Spinal cord (tissue), 10 donors: ENCODE data around the gene CCDC88C. TPM values are rescaled to one million over a fixed set of nuclear protein-coding genes. Genes with fewer than 3 reads are reported as not detected.
A peak's percentile ranks its signal among the peaks of the same experiment; 100 is the strongest.
"Not testable (repeated sequence)": the region's sequence is repeated elsewhere in the genome, so short reads cannot be mapped to it uniquely, and the experiment has no call there.

Experiments used
- DNase-seq, 6 donors: peaks; one replicate each; pipeline versions ENCODE4 v3.0.0 to v3.0.0-alpha.2; 2013 to 2015; ENCODE audit warnings: low spot score in 6 of 6, low read depth in 4 of 6
- H3K27ac ChIP-seq: one replicate; pipeline ENCODE4 v1.5.1; 2013; ENCODE audit warnings: low read depth, low read length, control low read depth
- H3K27me3 ChIP-seq: one replicate; pipeline ENCODE4 v1.6.1; 2013; ENCODE audit warnings: low read length; ENCODE audit not compliant: control insufficient read depth, insufficient read depth
- H3K36me3 ChIP-seq: one replicate; pipeline ENCODE4 v1.6.1; 2013; ENCODE audit warnings: low read length; ENCODE audit not compliant: control insufficient read depth, insufficient read depth
- H3K4me1 ChIP-seq: one replicate; pipeline ENCODE4 v1.6.1; 2013; ENCODE audit warnings: low read length; ENCODE audit not compliant: control insufficient read depth, insufficient read depth
- H3K4me3 ChIP-seq: one replicate; pipeline ENCODE4 v1.5.1; 2013; ENCODE audit warnings: low read depth, low read length, control low read depth
- H3K9me3 ChIP-seq: one replicate; pipeline ENCODE4 v1.6.1; 2013; ENCODE audit warnings: low read length; ENCODE audit not compliant: control insufficient read depth, insufficient read depth
- WGBS: methylation state at CpG from one replicate; pipeline ENCODE4 v1.1.5; 2013; ENCODE audit warnings: missing lambda C conversion rate; ENCODE audit not compliant: insufficient coverage; 5-methylcytosine and 5-hydroxymethylcytosine counted together
- polyA plus RNA-seq, 2 donors: library from polyadenylated mRNA; unstranded; fragments of 120-200 nt; gene quantifications; one replicate each; pipeline ENCODE4 v1.2.1, GENCODE V29; 2013; ENCODE audit not compliant: insufficient read length in 2 of 2
- total RNA-seq, 2 donors: library from RNA; depleted of rRNA in 1 of 2; stranded (reverse); fragments of 120-200 nt in 1 of 2; fragments of >200 nt in 1 of 2; gene quantifications; one replicate each; pipeline versions ENCODE4 v1.2.3 to v1.2.4, GENCODE V29; 2013 to 2014
- donor health status: healthy.

CCDC88C gene
- total and polyA plus RNA-seq, 4 donors, result 8.8 to 22.6 (median 19.9) TPM

DNA sequence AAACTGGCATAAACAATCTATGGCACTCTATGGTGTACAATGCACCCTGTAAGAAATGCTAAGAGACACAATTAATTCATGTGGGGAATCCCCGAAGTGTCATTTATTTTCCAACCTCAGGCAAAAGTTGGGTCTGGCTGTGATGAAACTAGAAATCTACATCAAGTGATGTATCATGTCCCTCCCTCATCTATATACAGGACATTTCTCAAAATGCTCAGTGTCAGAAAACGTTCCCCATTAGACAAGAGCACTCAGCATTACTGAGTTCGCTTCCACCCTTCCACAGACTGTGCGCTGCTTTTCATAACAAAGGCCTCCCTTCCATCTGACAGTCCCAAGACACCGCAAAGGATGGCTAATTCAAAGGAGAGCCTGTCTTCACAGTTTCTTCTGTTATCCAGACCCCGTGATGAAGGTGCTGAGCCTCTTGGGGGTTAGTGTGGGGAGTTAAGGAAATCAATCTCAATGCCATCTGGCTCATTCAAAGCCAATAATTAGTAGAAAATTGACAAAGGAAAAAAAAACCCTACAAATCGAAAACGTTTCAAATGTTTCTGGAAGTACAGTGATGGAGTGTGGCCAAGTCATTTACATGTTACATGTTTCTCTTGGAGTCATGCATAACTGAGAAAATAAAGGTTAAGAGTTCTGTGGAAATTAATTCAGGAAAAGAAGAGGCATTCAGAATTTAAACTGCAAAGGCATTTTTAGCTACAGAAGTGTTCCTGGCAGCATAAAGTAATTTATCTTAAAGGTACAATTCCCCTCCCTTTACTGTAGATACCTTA lies 7.5 kb downstream of the CCDC88C start:
- H3K27ac ChIP-seq, result peak overlapping the region; percentile 15
- peaks cover 12% of the 10 kb centered on the region for H3K4me1 ChIP-seq
- H3K27me3 ChIP-seq, result no peaks in the 10 kb centered on the region
- peaks cover 21% of the 10 kb centered on the region for H3K36me3 ChIP-seq
- peak in 2 of 6 donors; percentile 59 to 63 for DNase-seq
- no peak overlapping the region for H3K4me3 ChIP-seq
- WGBS, result 56% methylated on average over 3 of the region's 8 CpGs
- no peaks in the 10 kb centered on the region for H3K9me3 ChIP-seq

DNA sequence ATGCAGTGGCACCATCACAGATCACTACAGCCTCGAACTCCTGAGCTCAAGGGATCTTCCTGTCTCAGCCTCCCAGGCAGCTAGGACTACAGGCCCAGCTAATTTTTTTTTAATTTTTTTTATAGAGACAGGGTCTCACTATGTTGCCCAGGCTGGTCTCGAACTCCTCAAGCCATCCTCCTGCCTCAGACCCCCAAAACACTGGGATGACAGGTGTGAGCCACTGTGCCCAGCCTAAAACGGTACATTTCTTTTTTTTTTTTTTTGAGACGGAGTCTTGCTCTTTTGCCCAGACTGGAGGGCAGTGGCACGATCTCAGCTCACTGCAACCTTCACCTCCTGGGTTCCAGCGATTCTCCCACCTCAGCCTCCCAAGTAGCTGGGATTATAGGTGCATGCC lies 8.4 kb downstream of the CCDC88C start:
- not testable (repeated sequence) for H3K27ac ChIP-seq, H3K4me3 ChIP-seq, H3K4me1 ChIP-seq, H3K27me3 ChIP-seq, H3K9me3 ChIP-seq, DNase-seq
- peaks cover 21% of the 10 kb centered on the region for H3K36me3 ChIP-seq
- WGBS, result 100% methylated on average over 5 of the region's 6 CpGs

DNA sequence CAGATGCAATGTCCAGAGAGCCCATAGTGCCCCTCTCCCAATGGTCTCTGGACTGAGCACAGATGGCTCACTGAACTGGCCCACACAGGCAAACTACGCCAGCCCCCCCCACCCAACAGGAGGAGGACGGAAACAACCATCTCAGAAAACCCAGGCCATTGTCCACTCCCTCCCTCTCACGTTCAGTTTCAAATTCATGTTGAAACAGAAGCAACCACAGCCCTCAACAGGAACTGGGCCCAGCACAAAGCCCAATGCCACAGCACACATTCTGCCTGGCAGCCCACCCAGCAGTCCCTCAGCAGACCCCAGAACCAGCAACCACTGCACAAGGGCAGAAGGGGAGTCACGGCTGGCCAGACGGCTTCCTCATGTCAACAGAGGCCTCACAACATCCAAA lies 10.6 kb downstream of the CCDC88C start:
- Histone ChIP-seq H3K9me3 (no peaks in the 10 kb centered on the region), H3K36me3 (peaks cover 21% of the 10 kb centered on the region), H3K27me3 (no peaks in the 10 kb centered on the region), H3K27ac (no peak overlapping the region), H3K4me3 (no peak overlapping the region), H3K4me1 (peaks cover 19% of the 10 kb centered on the region)
- WGBS, result 92% methylated on average over 5 of the region's 5 CpGs
- DNase-seq, result no peak

DNA sequence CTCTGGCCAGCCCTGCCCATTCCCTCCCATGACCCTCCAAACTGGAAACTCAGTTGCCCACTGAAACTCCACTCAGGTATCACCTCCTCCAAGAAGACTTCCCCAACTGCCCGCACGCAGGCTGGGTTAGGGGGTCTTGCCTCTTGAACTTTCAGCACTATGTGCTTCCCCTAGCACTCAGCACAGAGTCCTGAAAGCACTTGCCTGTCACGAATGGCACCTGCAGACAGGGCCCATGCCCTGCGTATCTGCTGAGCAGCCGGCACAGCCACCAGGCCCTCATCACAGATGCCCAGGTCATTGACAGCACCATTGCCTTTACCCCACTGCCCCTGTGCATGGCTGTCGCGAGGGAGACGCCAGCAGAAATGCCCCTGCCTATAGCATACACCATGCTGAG lies 11.2 kb downstream of the CCDC88C start:
- Histone ChIP-seq H3K9me3 (no peaks in the 10 kb centered on the region), H3K36me3 (peaks cover 21% of the 10 kb centered on the region), H3K4me1 (peaks cover 19% of the 10 kb centered on the region), H3K4me3 (no peak overlapping the region), H3K27me3 (no peaks in the 10 kb centered on the region), H3K27ac (no peak overlapping the region)
- DNase-seq, result no peak
- 97% methylated on average over 6 of the region's 8 CpGs for WGBS

DNA sequence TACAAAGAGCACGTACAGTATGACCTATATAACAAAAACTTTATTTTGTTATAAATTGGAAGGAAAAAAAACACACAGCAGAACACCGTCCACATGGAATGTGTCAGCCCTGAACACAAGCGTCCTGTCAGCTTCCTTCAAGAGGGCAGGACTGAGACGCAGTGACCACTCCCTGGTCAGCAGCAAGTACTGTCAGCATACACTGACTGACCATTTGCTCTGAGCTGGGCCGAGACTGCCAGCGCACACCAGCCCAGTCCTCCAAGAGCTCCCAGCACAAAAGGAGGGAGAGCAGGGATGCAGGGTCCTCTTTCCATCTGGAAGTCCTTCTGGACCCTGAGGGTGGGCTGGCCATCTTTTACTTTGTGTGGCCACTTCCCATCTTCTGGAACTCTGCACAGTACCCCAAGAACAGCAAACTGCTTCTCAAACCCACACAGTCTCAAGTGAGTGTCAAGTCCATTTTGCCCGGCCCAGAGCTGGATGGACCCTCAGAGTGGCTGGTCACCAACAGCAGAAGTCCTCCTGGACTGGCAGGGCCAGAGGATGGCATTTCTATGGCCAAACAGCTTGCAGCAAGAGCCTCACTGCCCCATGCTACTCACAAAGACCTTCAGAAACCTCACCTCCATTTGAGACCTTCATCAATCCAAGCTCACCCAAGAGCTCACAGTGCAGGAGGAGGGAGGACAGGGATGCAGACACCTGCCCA lies 11.7 kb downstream of the CCDC88C start:
- 80% methylated on average over 6 of the region's 7 CpGs for WGBS
- Histone ChIP-seq H3K36me3 (peaks cover 21% of the 10 kb centered on the region), H3K27me3 (no peaks in the 10 kb centered on the region), H3K27ac (no peak overlapping the region), H3K4me3 (no peak overlapping the region), H3K9me3 (no peaks in the 10 kb centered on the region), H3K4me1 (peaks cover 19% of the 10 kb centered on the region)
- no peak for DNase-seq

DNA sequence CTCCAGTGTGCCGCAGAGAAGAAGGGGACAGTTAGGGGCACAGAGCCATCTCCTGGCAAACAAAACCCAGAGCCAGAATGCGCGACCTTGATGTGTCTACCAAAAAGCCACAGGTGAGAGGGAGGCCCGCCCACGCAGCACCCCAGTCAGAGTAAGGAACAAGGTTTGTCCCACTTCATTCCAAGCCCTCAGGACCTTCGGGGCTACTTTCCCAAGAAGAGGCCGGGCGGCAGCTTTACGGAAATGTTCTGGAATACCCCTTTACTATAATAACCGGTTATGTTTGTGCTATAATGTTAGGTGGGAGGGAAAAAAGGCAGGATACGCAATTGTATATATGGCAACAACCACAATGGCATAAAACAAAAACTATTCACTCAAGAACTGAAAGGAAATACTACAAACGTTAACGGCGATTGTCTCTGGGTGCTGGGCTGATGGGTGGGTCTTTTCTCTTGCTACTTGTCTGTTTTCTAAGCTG lies 12.3 kb downstream of the CCDC88C start:
- Histone ChIP-seq H3K4me3 (no peak overlapping the region), H3K27me3 (no peaks in the 10 kb centered on the region), H3K27ac (peak overlapping the region; percentile 40), H3K4me1 (peaks cover 20% of the 10 kb centered on the region), H3K36me3 (peaks cover 21% of the 10 kb centered on the region), H3K9me3 (no peaks in the 10 kb centered on the region)
- no peak for DNase-seq
- WGBS, result 90% methylated on average over 5 of the region's 14 CpGs

DNA sequence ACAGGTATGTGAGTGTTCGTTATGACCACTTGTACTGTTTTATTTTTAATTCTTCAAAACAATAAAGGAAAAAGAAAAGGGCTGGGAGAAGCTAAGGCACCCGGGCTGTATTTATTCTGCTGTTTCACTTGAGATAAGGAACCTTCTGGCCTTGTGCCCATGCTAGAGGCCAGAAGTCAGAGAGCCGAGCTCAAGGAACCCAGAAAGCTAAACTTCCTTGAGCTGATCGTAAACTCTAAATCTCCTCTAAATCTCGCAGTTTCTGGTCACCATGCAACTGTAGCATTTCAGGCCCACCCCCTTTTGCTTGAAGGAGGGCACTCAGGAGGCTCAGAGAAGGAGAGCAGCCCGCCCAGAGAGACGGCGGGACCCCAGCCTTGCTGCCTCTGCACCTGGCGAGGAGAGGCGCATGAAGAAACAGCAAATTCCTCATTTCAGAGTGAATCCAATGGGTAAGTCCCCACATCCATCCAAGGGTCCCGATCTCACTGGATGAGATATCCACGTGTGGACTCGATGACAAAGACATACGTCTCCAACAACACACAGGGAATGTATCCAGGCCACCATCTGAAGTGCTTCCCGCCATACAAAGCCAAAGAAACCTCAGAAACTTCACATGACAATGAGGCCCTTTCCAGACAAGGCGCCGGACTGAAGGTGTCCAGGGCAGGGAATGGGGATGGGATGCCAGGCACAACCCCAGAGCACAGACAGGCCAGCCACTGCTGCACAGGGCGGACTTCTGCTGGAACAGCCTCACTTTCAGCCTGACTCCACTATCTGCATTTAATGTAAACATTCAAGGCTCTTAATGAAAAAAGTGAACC lies 14.6 kb downstream of the CCDC88C start:
- Histone ChIP-seq H3K4me3 (no peak overlapping the region), H3K9me3 (no peaks in the 10 kb centered on the region), H3K36me3 (peaks cover 21% of the 10 kb centered on the region), H3K4me1 (peaks cover 37% of the 10 kb centered on the region), H3K27me3 (no peaks in the 10 kb centered on the region), H3K27ac (no peak overlapping the region)
- 72% methylated on average over 16 of the region's 18 CpGs for WGBS
- no peak for DNase-seq

DNA sequence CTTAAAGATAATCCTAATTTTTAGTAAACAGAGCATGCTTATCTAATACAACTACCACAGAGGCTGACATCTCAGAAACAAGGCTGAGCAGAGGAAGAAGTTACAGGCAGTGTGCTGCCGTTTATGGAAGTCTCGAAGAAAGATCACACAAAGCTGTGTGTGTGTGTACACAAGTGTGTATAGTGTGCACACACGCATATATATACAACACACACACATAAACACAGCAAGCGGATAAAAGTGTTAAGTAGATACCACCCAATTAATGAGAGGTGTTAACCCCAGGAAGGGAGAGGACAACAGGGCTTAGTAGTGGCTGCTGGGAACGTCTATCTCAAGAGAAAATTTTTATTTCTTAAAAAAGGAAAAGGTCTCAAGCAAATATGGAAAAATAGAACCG lies 15.3 kb downstream of the CCDC88C start:
- Histone ChIP-seq H3K4me1 (peaks cover 44% of the 10 kb centered on the region), H3K9me3 (no peaks in the 10 kb centered on the region), H3K36me3 (peaks cover 17% of the 10 kb centered on the region), H3K4me3 (no peak overlapping the region), H3K27ac (no peak overlapping the region), H3K27me3 (no peaks in the 10 kb centered on the region)
- DNase-seq, result no peak
- WGBS, result no CpG with 5 or more reads among the region's 6 CpGs

DNA sequence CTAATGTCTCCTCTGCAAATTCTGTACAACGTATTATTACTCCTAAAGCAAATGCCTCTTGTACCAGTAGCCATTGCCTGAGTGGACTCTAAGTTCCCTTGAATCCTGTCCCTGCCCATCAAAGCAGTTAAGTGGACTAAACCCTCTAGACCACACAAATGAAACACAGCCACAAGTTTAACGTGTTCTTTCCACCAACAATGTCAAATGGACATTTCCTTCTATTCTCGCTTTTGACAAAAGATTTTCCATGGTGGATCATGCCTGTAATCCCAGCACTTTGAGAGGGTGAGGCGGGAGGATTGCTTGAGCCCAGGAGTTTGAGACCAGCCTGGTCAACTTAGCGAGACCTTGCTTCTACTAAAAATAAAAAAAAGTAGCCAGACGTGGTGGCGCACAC lies 15.9 kb downstream of the CCDC88C start:
- Histone ChIP-seq H3K27me3 (no peaks in the 10 kb centered on the region), H3K36me3 (peaks cover 11% of the 10 kb centered on the region), H3K9me3 (no peaks in the 10 kb centered on the region), H3K4me1 (peaks cover 50% of the 10 kb centered on the region), H3K4me3 (no peak overlapping the region), H3K27ac (no peak overlapping the region)
- 99% methylated on average over 7 of the region's 7 CpGs for WGBS
- DNase-seq, result no peak
